ENCODE measurements around the gene OXT.

DNA sequence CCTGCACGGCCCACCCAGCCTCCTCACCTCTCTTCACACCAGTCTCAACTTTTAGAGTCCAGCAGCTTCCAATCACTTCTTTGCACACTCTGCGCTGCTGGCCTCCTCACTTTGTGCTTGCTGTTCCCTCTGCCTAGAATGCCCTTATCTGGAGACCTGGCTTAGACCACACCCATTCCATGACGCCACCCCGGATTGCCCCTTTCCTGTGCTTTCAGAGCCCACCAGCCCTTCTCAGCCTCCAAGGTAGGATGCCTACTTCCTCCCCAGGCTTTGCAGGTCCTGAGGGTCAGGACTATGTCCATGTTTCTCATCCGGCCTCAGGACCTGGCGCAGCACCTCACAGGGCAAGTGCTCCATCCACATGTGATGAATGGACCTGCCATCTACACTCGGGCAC is 40.1 kb downstream of the OXT start:
- TF ChIP-seq, protein P1, sequence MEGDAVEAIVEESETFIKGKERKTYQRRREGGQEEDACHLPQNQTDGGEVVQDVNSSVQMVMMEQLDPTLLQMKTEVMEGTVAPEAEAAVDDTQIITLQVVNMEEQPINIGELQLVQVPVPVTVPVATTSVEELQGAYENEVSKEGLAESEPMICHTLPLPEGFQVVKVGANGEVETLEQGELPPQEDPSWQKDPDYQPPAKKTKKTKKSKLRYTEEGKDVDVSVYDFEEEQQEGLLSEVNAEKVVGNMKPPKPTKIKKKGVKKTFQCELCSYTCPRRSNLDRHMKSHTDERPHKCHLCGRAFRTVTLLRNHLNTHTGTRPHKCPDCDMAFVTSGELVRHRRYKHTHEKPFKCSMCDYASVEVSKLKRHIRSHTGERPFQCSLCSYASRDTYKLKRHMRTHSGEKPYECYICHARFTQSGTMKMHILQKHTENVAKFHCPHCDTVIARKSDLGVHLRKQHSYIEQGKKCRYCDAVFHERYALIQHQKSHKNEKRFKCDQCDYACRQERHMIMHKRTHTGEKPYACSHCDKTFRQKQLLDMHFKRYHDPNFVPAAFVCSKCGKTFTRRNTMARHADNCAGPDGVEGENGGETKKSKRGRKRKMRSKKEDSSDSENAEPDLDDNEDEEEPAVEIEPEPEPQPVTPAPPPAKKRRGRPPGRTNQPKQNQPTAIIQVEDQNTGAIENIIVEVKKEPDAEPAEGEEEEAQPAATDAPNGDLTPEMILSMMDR (IDR thresholded peaks at IDR 0.05), result no peak
- no peak for TF ChIP-seq EP300 (IDR thresholded peaks at IDR 0.05)
- no peak for TF ChIP-seq POLR2A (IDR thresholded peaks at IDR 0.05)

All from gastroesophageal sphincter (tissue), 3 donors.